H9 (cell line): ENCODE results near the gene MAPT. TPM values are rescaled to one million over a fixed set of nuclear protein-coding genes. Genes with fewer than 3 reads are reported as not detected.

Experiments
- DNase-seq: peaks from one replicate; pipeline ENCODE4 v3.0.0-alpha.2; 2017
- H2AFZ ChIP-seq: one replicate; pipeline ENCODE4 v1.6.1; 2013; ENCODE audit warnings: mild to moderate bottlenecking, low read length, control low read depth, moderate library complexity
- H2AK5ac ChIP-seq: 2 replicates; pipeline ENCODE4 v1.6.1; 2013; ENCODE audit warnings: low read length, control low read depth, mixed read lengths; ENCODE audit not compliant: insufficient read length
- H2BK120ac ChIP-seq: one replicate; pipeline ENCODE4 v1.6.1; 2013; ENCODE audit warnings: low read depth, mild to moderate bottlenecking, low read length, control low read depth, inconsistent platforms; ENCODE audit not compliant: poor library complexity, severe bottlenecking
- H2BK12ac ChIP-seq: 2 replicates; pipeline ENCODE4 v1.6.1; 2013; ENCODE audit warnings: low read length, control low read depth, mixed read lengths, low read depth; ENCODE audit not compliant: insufficient read length
- H2BK15ac ChIP-seq: 2 replicates; pipeline ENCODE4 v1.6.1; 2013; ENCODE audit warnings: low read depth, low read length, control low read depth
- H2BK20ac ChIP-seq: one replicate; pipeline ENCODE4 v1.6.1; 2013; ENCODE audit warnings: low read depth, mild to moderate bottlenecking, low read length, control low read depth, inconsistent platforms; ENCODE audit not compliant: poor library complexity, severe bottlenecking
- H2BK5ac ChIP-seq: 2 replicates; pipeline ENCODE4 v1.6.1; 2013; ENCODE audit warnings: low read length, control low read depth, mixed read lengths; ENCODE audit not compliant: insufficient read length
- H3K14ac ChIP-seq: 2 replicates; pipeline ENCODE4 v1.6.1; 2013; ENCODE audit warnings: low read length, control low read depth; ENCODE audit not compliant: insufficient read depth
- H3K18ac ChIP-seq: 2 replicates; pipeline ENCODE4 v1.6.1; 2013; ENCODE audit warnings: low read depth, mild to moderate bottlenecking, mixed read lengths, low read length, control low read depth; ENCODE audit not compliant: insufficient read length
- H3K23ac ChIP-seq: 2 replicates; pipeline ENCODE4 v1.6.1; 2013; ENCODE audit warnings: low read length, control low read depth, mixed read lengths, low read depth; ENCODE audit not compliant: insufficient read length
- H3K23me2 ChIP-seq: 2 replicates; pipeline ENCODE4 v1.6.1; 2013; ENCODE audit warnings: low read depth, mild to moderate bottlenecking, mixed read lengths, low read length, control low read depth; ENCODE audit not compliant: insufficient read length, poor library complexity, severe bottlenecking
- H3K27ac ChIP-seq: 2 replicates; pipeline ENCODE4 v1.5.1; 2013; ENCODE audit warnings: low read length, control low read depth, mixed read lengths, low read depth; ENCODE audit not compliant: insufficient read length
- H3K27me3 ChIP-seq: 2 replicates; pipeline ENCODE4 v1.6.1; 2013; ENCODE audit warnings: low read length, control low read depth, inconsistent platforms; ENCODE audit not compliant: insufficient read depth
- H3K4ac ChIP-seq: 2 replicates; pipeline ENCODE4 v1.6.1; 2013; ENCODE audit warnings: low read depth, mild to moderate bottlenecking, control low read depth, inconsistent platforms, low read length, moderate library complexity
- H3K4me1 ChIP-seq: 2 replicates; pipeline ENCODE4 v1.6.1; 2013; ENCODE audit warnings: low read length, control low read depth, inconsistent platforms; ENCODE audit not compliant: insufficient read depth
- H3K4me2 ChIP-seq: 2 replicates; pipeline ENCODE4 v1.6.1; 2013; ENCODE audit warnings: low read length, control low read depth, mixed read lengths; ENCODE audit not compliant: insufficient read length, insufficient read depth
- H3K56ac ChIP-seq: 2 replicates; pipeline ENCODE4 v1.6.1; 2013; ENCODE audit warnings: low read depth, mild to moderate bottlenecking, mixed read lengths, low read length, control low read depth; ENCODE audit not compliant: insufficient read length
- H3K79me1 ChIP-seq: 2 replicates; pipeline ENCODE4 v1.6.1; 2013; ENCODE audit warnings: low read depth, mild to moderate bottlenecking, moderate library complexity, low read length, control low read depth, inconsistent platforms; ENCODE audit not compliant: insufficient read depth, poor library complexity, severe bottlenecking
- H3K79me2 ChIP-seq: 2 replicates; pipeline ENCODE4 v1.6.1; 2013; ENCODE audit warnings: low read length, control low read depth, inconsistent platforms; ENCODE audit not compliant: insufficient read depth
- H3K9ac ChIP-seq: 2 replicates; pipeline ENCODE4 v1.6.1; 2013; ENCODE audit warnings: low read length, control low read depth, mixed read lengths; ENCODE audit not compliant: insufficient read length; ENCODE audit errors: extremely low read depth
- H3K9me3 ChIP-seq: one replicate; pipeline ENCODE4 v1.6.1; 2013; ENCODE audit warnings: low read depth, low read length, inconsistent platforms; ENCODE audit not compliant: control insufficient read depth
- H3T11ph ChIP-seq: one replicate; pipeline ENCODE4 v1.6.1; 2013; ENCODE audit warnings: mild to moderate bottlenecking, low read length, control low read depth, inconsistent platforms
- H4K20me1 ChIP-seq: one replicate; pipeline ENCODE4 v1.6.1; 2013; ENCODE audit not compliant: control insufficient read depth, insufficient read length, insufficient read depth
- H4K5ac ChIP-seq: 2 replicates; pipeline ENCODE4 v1.6.1; 2013; ENCODE audit warnings: low read depth, mild to moderate bottlenecking, mixed read lengths, low read length, control low read depth; ENCODE audit not compliant: insufficient read length
- H4K8ac ChIP-seq: replicated peaks from 2 replicates; pipeline ENCODE4 v1.6.1; 2013; ENCODE audit warnings: low read length, control low read depth, mixed read lengths, low read depth; ENCODE audit not compliant: insufficient read length
- H4K91ac ChIP-seq: 2 replicates; pipeline ENCODE4 v1.6.1; 2013; ENCODE audit warnings: low read depth, mild to moderate bottlenecking, moderate library complexity, mixed read lengths, low read length, control low read depth; ENCODE audit not compliant: insufficient read length
- H3K27ac Mint-ChIP-seq, 3 experiments: 2 replicates in 2 of 3; 3 replicates in 1 of 3; pipeline ENCODE4 v1.8.0; 2020 to 2021; ENCODE audit warnings: mixed read lengths in 3 of 3, mild to moderate bottlenecking in 1 of 3, moderate library complexity in 1 of 3
- H3K27me3 Mint-ChIP-seq: 2 replicates; pipeline ENCODE4 v1.8.0; 2021; ENCODE audit warnings: low read depth, mild to moderate bottlenecking, moderate library complexity, mixed read lengths
- H3K36me3 Mint-ChIP-seq, 3 experiments: 2 replicates in 2 of 3; 3 replicates in 1 of 3; pipeline ENCODE4 v1.8.0; 2020 to 2021; ENCODE audit warnings: low read depth in 3 of 3, mixed read lengths in 3 of 3; ENCODE audit not compliant: insufficient read depth in 1 of 3
- H3K4me1 Mint-ChIP-seq, 2 experiments: 2 replicates each; pipeline ENCODE4 v1.8.0; 2020; ENCODE audit warnings: mixed read lengths in 2 of 2
- H3K4me3 Mint-ChIP-seq, 2 experiments: 2 replicates in 1 of 2; 3 replicates in 1 of 2; pipeline ENCODE4 v1.8.0; 2020 to 2021; ENCODE audit warnings: mild to moderate bottlenecking in 2 of 2, mixed read lengths in 2 of 2, moderate library complexity in 1 of 2
- H3K9me3 Mint-ChIP-seq, 2 experiments: 2 replicates in 1 of 2; 3 replicates in 1 of 2; pipeline ENCODE4 v1.8.0; 2020; ENCODE audit warnings: mild to moderate bottlenecking in 2 of 2, mixed read lengths in 2 of 2, moderate library complexity in 1 of 2
- CTCF ChIP-seq: fragments of 200-600 bp; sonication (generic); conservative IDR thresholded peaks from 3 replicates; pipeline ENCODE4 v1.8.0; 2021; ENCODE audit warnings: antibody characterized with exemption, mild to moderate bottlenecking
- WGBS: extraction: QIAGEN DNeasy Blood & Tissue Kit; methylation state at CpG from one replicate; pipeline ENCODE4 v1.1.7; 2013; ENCODE audit warnings: missing lambda C conversion rate, low lambda C conversion rate, mixed read lengths; ENCODE audit not compliant: insufficient read length; ENCODE audit errors: extremely low coverage; 5-methylcytosine and 5-hydroxymethylcytosine counted together
- total RNA-seq: library from RNA; stranded (reverse); gene quantifications from 2 replicates; pipeline ENCODE4 v1.2.1, GENCODE V29; 2021

Gene MAPT
- total RNA-seq, 1 experiment from 2014 or later: 1.6 TPM

GRCh38 chr17:45949755-45950320, 55.5 kb downstream of the MAPT start:
- Mint-ChIP-seq H3K9me3 (no peaks in the 10 kb centered on the region), H3K4me3 (no peak overlapping the region), H3K27ac (no peak overlapping the region), H3K27me3 (peaks cover 38% of the 10 kb centered on the region), H3K4me1 (peaks cover 24 to 26% of the 10 kb centered on the region in 2 experiments), H3K36me3 (no peaks in the 10 kb centered on the region; a peak in 1 of 7 replicates)
- Histone ChIP-seq H3K79me2 (no peaks in the 10 kb centered on the region), H2AFZ (no peak overlapping the region), H4K8ac (no peak overlapping the region), H3K4me1 (no peaks in the 10 kb centered on the region), H4K20me1 (no peaks in the 10 kb centered on the region), H3K4ac (no peak overlapping the region), H2BK12ac (no peak overlapping the region), H3K9me3 (no peaks in the 10 kb centered on the region), H3K4me2 (no peak overlapping the region), H3K23ac (no peak overlapping the region), H2BK5ac (no peak overlapping the region), H3K27ac (no peak overlapping the region), H3K27me3 (no peaks in the 10 kb centered on the region; the same call in 1 of the 2 replicates), H2BK20ac (no peak overlapping the region), H3K9ac (no peak overlapping the region), H3K23me2 (no peaks in the 10 kb centered on the region), H2BK15ac (no peak overlapping the region), H3K14ac (no peak overlapping the region), H2AK5ac (no peak overlapping the region), H3K56ac (no peak overlapping the region), H4K5ac (no peak overlapping the region), H2BK120ac (no peak overlapping the region), H3K79me1 (no peaks in the 10 kb centered on the region), H3K18ac (no peak overlapping the region), H4K91ac (no peak overlapping the region), H3T11ph (no peak overlapping the region)
- no peak for DNase-seq
- no peak for TF ChIP-seq CTCF
- WGBS: no CpG with 5 or more reads among the region's 9 CpGs
